Thyroid gland (tissue), 4 donors: Measurements from ENCODE around the gene KNCN.

ENCODE experiments used
- POLR2A ChIP-seq, 2 donors: fragments of 450-650 bp; IDR thresholded peaks; one replicate each; pipeline ENCODE4 v1.6.1; 2017; ENCODE audit warnings: antibody characterized with exemption in 2 of 2, mild to moderate bottlenecking in 2 of 2, moderate library complexity in 1 of 2
- TF ChIP-seq, protein P1 (sequence below), 6 experiments: fragments of 200-600 bp in 3 of 6; fragments of 450-650 bp in 3 of 6; sonication (generic) in 3 of 6; IDR thresholded peaks; one replicate each; pipeline ENCODE4 v1.5.1; 2016 to 2019; ENCODE audit warnings: antibody characterized with exemption in 6 of 6, mild to moderate bottlenecking in 2 of 6, inconsistent platforms in 1 of 6, moderate library complexity in 1 of 6

DNA sequence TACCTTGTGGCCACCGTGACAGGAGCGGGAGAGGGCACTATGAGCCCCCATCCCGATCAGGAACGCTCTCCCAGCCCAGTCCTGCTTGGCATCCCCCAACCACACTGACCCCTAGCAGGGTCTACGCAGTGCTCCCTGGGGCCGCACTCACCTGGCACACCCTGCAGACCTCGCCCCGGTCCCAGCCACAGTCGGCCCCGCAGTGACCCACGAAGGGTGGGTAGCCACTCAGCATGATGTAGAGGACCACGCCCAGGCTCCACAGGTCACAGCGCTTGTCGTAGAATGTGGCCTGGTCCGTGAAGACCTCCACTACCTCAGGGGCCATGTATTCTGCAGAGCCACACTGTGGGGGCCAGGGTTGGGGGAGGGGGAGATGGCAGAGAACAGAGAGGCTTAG lies 11.1 kb upstream of the KNCN start:
- TF ChIP-seq, protein P1, sequence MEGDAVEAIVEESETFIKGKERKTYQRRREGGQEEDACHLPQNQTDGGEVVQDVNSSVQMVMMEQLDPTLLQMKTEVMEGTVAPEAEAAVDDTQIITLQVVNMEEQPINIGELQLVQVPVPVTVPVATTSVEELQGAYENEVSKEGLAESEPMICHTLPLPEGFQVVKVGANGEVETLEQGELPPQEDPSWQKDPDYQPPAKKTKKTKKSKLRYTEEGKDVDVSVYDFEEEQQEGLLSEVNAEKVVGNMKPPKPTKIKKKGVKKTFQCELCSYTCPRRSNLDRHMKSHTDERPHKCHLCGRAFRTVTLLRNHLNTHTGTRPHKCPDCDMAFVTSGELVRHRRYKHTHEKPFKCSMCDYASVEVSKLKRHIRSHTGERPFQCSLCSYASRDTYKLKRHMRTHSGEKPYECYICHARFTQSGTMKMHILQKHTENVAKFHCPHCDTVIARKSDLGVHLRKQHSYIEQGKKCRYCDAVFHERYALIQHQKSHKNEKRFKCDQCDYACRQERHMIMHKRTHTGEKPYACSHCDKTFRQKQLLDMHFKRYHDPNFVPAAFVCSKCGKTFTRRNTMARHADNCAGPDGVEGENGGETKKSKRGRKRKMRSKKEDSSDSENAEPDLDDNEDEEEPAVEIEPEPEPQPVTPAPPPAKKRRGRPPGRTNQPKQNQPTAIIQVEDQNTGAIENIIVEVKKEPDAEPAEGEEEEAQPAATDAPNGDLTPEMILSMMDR (IDR thresholded peaks at IDR 0.05), result no peak
- TF ChIP-seq POLR2A (IDR thresholded peaks at IDR 0.05), result no peak
